Colonic mucosa (tissue), 4 donors: Measurements from ENCODE around the gene STOML1. TPM values are rescaled to one million over a fixed set of nuclear protein-coding genes. Genes with fewer than 3 reads are reported as not detected.

Experiments used
- DNase-seq: peaks from one replicate; pipeline ENCODE4 v3.0.0-alpha.2; 2020
- H3K27ac ChIP-seq: fragments of 200-600 bp; one replicate; pipeline ENCODE4 v1.8.0; 2021
- H3K27me3 ChIP-seq: fragments of 200-600 bp; one replicate; pipeline ENCODE4 v1.8.0; 2021
- H3K36me3 ChIP-seq: fragments of 200-600 bp; one replicate; pipeline ENCODE4 v1.8.0; 2021
- H3K4me1 ChIP-seq: fragments of 200-600 bp; one replicate; pipeline ENCODE4 v1.8.0; 2021; ENCODE audit warnings: mild to moderate bottlenecking
- H3K4me3 ChIP-seq: fragments of 200-600 bp; one replicate; pipeline ENCODE4 v1.8.0; 2021
- H3K9ac ChIP-seq, 2 donors: one replicate each; pipeline ENCODE4 v1.7.0; 2013; ENCODE audit warnings: control low read depth in 2 of 2, low read depth in 2 of 2, low read length in 2 of 2
- H3K9me3 ChIP-seq: fragments of 200-600 bp; one replicate; pipeline ENCODE4 v1.8.0; 2021
- CTCF ChIP-seq: fragments of 200-600 bp; IDR thresholded peaks from one replicate; pipeline ENCODE4 v1.8.0; 2022; ENCODE audit warnings: antibody characterized with exemption, mild to moderate bottlenecking
- intact Hi-C: fragments of 100-400 bp; cut with DNase I; formaldehyde crosslinking; loops from one replicate; pipeline ENCODE4 v1.14.1; 2022
- total RNA-seq, 2 donors: library from RNA; stranded (reverse); fragmentation: NEBNext Ultra II Directional in 1 of 2; extraction: Animal tissue kit (Norgen Biotek cat#: 25700) in 1 of 2; gene quantifications; one replicate each; pipeline ENCODE4 v1.2.1, GENCODE V29; 2021
- donor health status: healthy.
- donor health status: DM: no; HTN: no; CAD: no.
- donor health status: DM: no; HTN: no; CAD: no.

Gene STOML1
- total RNA-seq, 2 donors from 2014 or later = 9.1 to 14.3 TPM

- no peaks in the 10 kb centered on the region for H3K9me3 ChIP-seq
- DNase-seq = no peak
- no peak overlapping the region for H3K4me3 ChIP-seq
- H3K27ac ChIP-seq = peak overlapping the region; percentile 23
- no peaks in the 10 kb centered on the region for H3K27me3 ChIP-seq
- intact Hi-C loops = no loop called here
- no peak overlapping the region for H3K9ac ChIP-seq
- no peak for TF ChIP-seq CTCF
- peaks cover 21% of the 10 kb centered on the region for H3K4me1 ChIP-seq
- no peaks in the 10 kb centered on the region for H3K36me3 ChIP-seq
These were observed 3.6 kb downstream of the STOML1 start for GRCh38 chr15:73988445-73988969.

GRCh38 chr15:73987681-73988444 lies 4.2 kb downstream of the STOML1 start:
- H3K9me3 ChIP-seq = no peaks in the 10 kb centered on the region
- no peaks in the 10 kb centered on the region for H3K27me3 ChIP-seq
- H3K9ac ChIP-seq = peak overlapping the region in 1 of 2 donors; percentile 30
- peaks cover 26% of the 10 kb centered on the region for H3K4me1 ChIP-seq
- H3K27ac ChIP-seq = peak overlapping the region; percentile 23
- TF ChIP-seq CTCF = no peak
- H3K4me3 ChIP-seq = no peak overlapping the region
- intact Hi-C loops = no loop called here
- H3K36me3 ChIP-seq = no peaks in the 10 kb centered on the region
- DNase-seq = peak; percentile 34

- no peaks in the 10 kb centered on the region for H3K36me3 ChIP-seq
- no peak overlapping the region for H3K4me3 ChIP-seq
- H3K27ac ChIP-seq = peak overlapping the region; percentile 23
- DNase-seq = no peak
- no peaks in the 10 kb centered on the region for H3K9me3 ChIP-seq
- no peak overlapping the region for H3K9ac ChIP-seq
- peaks cover 25% of the 10 kb centered on the region for H3K4me1 ChIP-seq
- TF ChIP-seq CTCF = no peak
- intact Hi-C loops = no loop called here
- H3K27me3 ChIP-seq = no peaks in the 10 kb centered on the region
These were observed 4.8 kb downstream of the STOML1 start for GRCh38 chr15:73987250-73987649.

GRCh38 chr15:73986776-73987056 lies 5.4 kb downstream of the STOML1 start:
- H3K27me3 ChIP-seq = no peaks in the 10 kb centered on the region
- intact Hi-C loops = no loop called here
- H3K9ac ChIP-seq = no peak overlapping the region
- peaks cover 31% of the 10 kb centered on the region for H3K4me1 ChIP-seq
- no peaks in the 10 kb centered on the region for H3K36me3 ChIP-seq
- H3K9me3 ChIP-seq = no peaks in the 10 kb centered on the region
- TF ChIP-seq CTCF = no peak
- H3K27ac ChIP-seq = no peak overlapping the region
- H3K4me3 ChIP-seq = no peak overlapping the region
- no peak for DNase-seq

- intact Hi-C loops = no loop called here
- H3K36me3 ChIP-seq = no peaks in the 10 kb centered on the region
- DNase-seq = no peak
- H3K27me3 ChIP-seq = no peaks in the 10 kb centered on the region
- no peak overlapping the region for H3K27ac ChIP-seq
- H3K9me3 ChIP-seq = no peaks in the 10 kb centered on the region
- H3K4me3 ChIP-seq = no peak overlapping the region
- no peak overlapping the region for H3K9ac ChIP-seq
- peaks cover 28% of the 10 kb centered on the region for H3K4me1 ChIP-seq
- no peak for TF ChIP-seq CTCF
These were observed 5.9 kb downstream of the STOML1 start for GRCh38 chr15:73986055-73986775.
